SU-DHL-6 (cell line): Measurements from ENCODE around the gene TRA2B.
"Not testable (repeated sequence)": the region's sequence is repeated elsewhere in the genome, so short reads cannot be mapped to it uniquely, and the experiment has no call there.

Experiments
- EZH2phosphoT487 ChIP-seq: fragments of 200-600 bp; sonication (generic), shearing (Covaris generic); conservative IDR thresholded peaks from 2 replicates; pipeline ENCODE4 v1.6.1; 2018; ENCODE audit warnings: mild to moderate bottlenecking, antibody characterized with exemption, low read length, moderate library complexity, mixed read lengths
- TF ChIP-seq, protein P1 (sequence below): fragments of 200-600 bp; sonication (generic); IDR thresholded peaks from one replicate; pipeline ENCODE4 v1.5.1; 2017; ENCODE audit warnings: antibody characterized with exemption, mild to moderate bottlenecking, low read length, moderate library complexity; ENCODE audit not compliant: insufficient read depth, poor library complexity, severe bottlenecking

DNA sequence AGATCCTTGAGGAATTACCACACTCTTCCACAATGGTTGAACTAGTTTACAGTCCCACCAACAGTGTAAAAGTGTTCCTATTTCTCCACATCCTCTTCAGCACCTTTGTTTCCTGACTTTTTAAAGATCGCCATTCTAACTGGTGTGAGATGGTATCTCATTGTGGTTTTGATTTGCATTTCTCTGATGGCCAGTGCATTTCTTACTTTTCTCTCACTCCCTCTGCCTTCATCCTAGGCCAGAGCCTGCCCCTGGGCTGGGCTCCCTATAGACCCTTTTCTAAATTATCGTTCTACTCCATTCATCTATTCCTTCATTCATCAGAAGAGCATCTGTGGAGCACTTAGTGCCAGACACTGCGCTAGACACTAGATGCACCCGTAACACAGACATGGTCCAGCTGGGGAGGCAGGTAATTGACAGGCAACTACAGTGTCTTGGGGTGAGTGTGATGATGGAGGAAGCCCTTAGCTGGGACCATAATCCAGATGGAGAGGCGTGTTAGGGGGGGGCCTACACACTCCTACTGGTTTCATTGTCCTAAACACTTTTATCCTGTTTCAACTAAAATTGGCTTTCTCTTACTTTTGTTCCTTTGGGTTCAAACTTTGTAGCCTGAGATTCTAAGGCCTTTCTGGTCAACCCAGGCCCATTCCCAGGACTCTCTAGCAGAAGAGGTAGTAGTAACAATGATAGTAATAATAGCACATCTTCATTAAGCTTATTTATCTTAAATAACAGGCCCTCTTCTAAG is 27.3 kb downstream of the TRA2B start:
- TF ChIP-seq, protein P1, sequence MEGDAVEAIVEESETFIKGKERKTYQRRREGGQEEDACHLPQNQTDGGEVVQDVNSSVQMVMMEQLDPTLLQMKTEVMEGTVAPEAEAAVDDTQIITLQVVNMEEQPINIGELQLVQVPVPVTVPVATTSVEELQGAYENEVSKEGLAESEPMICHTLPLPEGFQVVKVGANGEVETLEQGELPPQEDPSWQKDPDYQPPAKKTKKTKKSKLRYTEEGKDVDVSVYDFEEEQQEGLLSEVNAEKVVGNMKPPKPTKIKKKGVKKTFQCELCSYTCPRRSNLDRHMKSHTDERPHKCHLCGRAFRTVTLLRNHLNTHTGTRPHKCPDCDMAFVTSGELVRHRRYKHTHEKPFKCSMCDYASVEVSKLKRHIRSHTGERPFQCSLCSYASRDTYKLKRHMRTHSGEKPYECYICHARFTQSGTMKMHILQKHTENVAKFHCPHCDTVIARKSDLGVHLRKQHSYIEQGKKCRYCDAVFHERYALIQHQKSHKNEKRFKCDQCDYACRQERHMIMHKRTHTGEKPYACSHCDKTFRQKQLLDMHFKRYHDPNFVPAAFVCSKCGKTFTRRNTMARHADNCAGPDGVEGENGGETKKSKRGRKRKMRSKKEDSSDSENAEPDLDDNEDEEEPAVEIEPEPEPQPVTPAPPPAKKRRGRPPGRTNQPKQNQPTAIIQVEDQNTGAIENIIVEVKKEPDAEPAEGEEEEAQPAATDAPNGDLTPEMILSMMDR: not testable (repeated sequence)
- not testable (repeated sequence) for TF ChIP-seq EZH2phosphoT487
